GM18873 (cell line): ENCODE data around the gene WARS2.
A peak's percentile ranks its signal among the peaks of the same experiment; 100 is the strongest.
"Not testable (repeated sequence)": the region's sequence is repeated elsewhere in the genome, so short reads cannot be mapped to it uniquely, and the experiment has no call there.

Experiments
- ATAC-seq: cut with Tn5 transposase; IDR thresholded peaks from one replicate; pipeline ENCODE4 v1.9.1; 2021; ENCODE audit warnings: mild to moderate bottlenecking, moderate library complexity, moderate number of reproducible peaks; ENCODE audit not compliant: unreplicated experiment, low FRiP score

Gene WARS2

DNA sequence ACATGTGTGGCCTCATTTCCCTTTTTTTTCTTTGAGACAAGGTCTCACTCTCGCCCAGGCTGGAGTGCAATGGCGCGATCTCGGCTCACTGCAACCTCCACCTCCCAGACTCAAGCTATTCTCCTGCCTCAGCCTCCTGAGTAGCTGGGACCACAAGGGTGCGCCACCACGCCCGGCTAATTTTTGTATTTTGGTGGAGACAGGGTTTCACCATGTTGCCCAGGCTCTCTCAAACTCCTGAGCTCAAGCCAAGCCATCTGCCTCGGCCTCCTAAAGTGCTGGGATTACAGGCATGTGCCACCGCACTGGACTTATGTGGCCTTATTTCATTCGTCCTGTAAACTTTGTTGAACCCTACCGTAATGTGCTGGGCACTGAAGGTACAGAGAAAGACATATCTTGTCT, 569 bp upstream of the WARS2 start:
- no peak for ATAC-seq

DNA sequence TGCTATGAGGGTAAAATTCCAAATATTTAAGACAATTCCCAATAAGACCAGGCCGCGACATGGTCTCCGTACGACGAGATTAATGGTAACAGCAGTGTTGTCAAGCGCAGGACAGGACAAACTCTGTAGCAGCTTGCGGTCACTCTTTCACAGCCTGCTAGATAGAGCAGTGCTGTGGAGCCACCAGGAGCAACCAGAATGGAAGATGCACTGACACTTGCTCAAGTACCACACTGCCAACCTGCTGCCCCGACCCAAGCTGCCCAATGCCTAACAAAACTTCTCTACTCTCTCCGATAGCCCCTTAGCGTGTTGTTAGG, 636 bp downstream of the WARS2 start:
- peak; percentile 22 for ATAC-seq

DNA sequence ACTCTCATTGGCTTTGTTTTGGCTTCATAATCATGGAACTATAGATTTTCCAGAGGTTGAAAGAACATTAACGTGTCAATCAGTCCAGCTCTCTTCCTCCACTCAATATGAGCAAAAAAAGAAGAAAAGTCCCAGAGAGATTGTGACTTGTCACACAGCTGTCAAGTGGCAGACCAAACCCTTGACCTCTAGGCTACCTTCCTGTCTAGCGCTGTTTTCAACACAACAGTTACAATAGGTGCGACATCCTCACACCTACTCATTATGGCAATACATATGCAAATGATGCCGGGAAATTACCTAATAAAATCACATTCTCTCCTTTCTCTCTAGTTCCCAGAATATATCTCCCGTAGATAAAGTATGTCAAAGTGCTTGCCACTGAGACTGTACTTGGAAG, 1.1 kb downstream of the WARS2 start:
- peak; percentile 20 for ATAC-seq

DNA sequence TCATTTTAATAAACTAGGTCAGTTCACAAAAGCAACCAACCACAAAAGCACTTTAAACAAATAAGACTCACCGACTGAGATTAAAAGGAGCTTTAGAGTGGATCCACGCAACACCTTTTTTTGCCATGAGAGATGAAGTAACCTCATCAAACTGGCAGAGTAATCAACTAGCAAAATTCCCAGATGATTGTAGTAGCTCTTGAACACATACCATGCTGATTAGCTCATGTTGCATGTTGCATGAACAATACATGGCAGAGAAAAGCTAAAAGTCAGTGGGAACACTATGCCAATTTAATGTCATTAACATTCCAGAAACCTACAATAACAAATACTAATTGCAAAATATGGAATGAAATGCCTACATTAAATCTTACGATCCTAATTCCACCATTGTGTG, 4.1 kb downstream of the WARS2 start:
- ATAC-seq = no peak

DNA sequence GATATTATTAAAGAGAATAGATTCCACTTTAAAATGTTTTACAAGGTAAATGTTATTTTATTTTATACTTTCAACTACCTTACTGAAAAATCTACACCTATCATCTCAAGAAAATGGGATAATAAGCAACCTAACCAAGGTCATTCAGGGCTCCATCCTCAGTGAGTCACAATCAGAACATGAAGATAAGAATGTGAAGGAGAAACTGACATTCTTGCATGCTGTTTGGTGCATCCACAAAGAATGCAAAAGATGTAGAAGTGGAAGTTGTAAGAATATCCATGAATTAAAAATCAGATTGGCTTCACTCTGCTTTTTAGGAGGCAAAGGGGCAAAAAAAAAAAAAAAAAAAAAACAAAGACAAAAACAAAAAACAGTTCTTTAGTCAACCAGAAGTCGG, 6.5 kb downstream of the WARS2 start:
- no peak for ATAC-seq

DNA sequence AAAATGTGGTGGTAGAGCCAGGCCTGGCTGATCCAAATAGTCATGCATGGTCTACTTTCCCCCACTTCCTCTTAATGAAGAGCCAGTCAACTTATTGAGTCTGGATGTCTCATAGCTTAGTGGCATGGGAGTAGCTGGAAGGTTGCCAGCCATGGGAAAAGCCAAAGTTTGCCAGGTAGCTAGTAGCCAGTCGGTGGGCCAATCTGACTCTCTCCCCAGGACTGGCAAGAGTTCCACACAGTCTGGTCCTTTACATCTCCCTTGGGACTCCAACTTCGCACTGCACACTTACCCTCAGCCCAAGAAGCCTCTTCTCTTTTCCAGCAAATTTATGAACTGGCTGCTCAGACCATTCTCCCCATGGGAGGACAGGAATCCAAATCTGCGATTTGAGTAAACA, 8.3 kb downstream of the WARS2 start:
- no peak for ATAC-seq

DNA sequence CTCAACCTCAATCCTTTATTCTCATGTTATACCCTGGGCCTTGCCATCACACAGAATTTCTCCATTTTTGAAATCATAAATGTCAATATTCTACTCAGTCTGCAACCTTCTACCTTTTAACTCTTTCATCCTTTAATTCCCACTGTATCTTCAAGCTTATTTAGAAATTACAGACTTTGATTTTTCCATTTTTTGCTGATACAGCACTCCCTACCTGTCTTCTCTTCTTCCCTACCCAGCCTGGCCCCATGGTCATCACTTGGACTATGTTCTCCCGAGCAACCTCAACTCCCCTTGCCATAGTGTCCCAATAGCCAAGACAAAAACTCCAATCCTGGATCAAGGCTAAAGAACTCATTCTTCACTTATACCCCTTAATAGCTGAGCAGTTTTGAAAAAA, 14.6 kb downstream of the WARS2 start:
- no peak for ATAC-seq

DNA sequence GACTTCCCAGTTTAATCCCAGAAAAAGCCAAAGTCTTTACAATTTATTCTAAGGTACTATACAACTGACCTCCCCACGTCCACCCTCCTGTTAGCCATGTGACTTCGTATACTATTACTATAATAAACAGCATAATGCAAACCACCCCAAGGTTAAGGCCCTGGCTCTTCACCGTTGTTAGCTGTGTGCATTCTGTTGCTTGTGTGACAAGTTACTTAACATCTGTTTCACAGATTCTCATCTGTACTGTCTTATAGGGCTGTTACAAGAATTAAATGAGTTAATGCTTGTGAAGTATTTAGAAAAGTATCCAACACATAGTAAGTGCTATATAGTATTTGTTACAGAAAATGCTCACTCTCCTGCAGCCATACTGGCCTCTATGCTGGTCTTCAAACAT, 15.7 kb downstream of the WARS2 start:
- no peak for ATAC-seq

DNA sequence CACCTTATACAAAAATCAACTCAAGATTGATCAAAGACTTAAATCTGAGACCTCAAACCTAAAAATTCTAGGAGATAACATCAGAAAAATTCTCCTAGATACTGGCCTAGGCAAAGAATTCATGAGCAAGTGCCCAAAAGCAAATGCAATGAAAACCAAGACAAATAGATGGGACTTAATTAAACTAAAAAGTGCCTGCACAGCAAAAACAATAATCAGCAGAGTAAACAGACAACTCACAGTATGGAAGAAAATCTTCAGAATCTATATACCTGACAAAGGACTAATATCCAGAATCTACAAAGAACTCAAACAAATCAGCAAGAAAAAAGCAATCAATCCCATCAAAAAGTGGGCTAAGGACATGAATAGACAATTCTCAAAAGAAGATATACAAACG, 18.6 kb downstream of the WARS2 start:
- ATAC-seq = not testable (repeated sequence)

DNA sequence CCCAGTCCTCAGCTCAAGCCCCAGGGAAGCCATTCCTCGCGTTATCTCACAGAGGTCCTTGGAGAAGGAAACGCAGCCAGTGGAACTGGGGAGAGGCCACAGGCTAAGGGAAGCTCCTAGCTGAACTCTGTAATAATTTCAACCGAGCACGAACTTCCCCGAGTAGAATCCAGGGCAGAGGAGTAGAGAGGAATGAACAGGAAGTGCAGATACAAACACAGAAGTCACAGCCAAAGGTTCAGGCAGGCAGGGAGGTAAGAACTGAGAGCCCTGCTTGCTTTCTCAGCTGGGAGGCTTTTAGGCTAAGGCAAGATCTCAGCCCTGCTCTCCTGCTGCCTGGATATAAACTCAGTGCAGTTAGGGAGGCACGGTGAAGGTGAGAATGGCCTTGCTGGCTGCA, 23.7 kb downstream of the WARS2 start:
- no peak for ATAC-seq

DNA sequence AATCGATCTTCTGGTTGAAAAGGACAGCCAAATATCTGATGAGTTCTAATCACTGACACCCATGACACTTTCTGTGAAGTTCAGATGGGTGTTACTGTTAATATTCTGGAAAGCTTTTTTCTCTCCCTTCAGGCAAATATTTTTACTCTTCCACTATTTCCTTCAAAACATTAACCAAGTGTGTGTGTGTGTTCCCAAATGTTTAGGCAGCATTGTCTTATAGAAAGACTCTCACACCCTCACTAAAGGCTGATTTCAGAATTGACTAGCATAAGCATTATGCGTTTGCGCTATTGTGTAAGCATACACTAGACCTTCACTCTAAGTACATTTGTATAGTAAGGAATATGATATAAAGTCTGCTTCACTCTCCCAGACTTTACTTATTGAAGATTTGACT, 24.7 kb downstream of the WARS2 start:
- no peak for ATAC-seq

DNA sequence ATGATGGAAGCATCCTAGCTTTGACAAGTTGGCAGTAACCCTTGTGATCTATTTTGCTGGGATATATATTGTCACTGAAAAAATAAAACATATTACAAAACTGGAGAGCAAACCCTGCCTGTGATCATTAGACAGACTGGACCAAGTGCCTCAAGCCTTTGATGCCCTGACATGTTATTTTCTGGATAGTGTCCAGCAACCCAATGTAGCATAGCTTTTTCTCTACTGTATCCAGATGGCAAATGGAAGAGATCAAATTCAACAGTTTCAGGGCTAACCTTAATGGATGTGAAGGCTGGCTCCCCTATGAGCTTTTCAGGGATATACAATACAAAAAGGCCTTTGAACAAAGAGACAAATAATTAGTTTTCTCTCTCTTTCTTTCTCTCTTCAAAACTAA, 25.1 kb downstream of the WARS2 start:
- no peak for ATAC-seq

DNA sequence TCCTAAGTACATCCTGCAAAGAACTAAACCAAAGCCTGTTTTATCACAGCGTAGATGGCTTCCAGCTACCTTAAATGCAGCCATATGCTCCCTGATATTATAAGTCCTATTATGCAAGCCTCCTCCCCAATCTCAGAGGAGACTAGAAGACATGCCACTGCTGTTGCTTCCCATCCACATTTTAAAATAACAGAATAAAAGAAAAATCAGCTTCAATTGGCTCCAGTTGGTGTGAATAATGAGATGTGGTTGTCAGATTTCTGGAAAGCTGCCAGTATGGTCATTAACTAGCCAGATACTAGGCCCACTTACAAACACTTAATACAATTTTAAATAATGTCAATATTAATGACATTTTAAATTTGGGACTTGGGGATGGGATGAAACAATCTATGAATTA, 25.7 kb downstream of the WARS2 start:
- no peak for ATAC-seq

DNA sequence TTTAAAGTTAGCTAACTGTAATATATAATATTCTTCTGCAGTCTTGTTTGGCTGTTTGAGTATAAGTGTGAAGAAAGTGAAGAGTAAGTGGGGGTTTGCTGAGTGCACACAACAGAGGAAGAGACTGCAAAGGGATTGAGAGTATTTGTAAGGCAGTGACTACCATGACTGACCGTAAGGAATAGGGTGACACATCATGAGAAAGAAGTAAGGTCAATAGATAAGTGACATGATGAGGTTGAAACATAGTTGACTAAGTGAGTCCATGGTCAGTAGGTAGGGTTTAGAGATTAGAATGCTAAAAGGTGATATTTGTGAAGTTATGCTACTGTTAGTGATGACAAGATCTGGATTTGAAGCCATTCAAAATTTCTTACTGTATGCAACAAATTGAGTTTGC, 27.7 kb downstream of the WARS2 start:
- ATAC-seq = no peak

DNA sequence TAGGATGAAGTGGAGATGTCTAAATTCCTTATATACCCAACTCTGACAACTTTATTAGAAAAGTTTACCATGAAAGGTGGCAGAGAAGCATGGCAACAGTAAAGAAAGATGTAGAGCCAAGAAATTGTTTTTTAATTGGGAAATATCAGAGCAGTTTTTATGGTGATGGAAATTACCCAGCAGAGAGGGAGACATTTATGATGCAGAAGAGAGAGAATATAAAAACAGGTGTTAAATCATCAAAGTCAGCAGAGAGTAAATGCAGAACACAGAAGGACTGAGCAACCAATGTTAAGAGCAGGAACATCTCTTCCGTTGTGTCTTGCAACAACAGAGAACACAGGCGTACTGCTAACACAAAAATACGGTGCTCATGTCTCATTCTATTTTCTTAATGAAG, 28.2 kb downstream of the WARS2 start:
- ATAC-seq = no peak

DNA sequence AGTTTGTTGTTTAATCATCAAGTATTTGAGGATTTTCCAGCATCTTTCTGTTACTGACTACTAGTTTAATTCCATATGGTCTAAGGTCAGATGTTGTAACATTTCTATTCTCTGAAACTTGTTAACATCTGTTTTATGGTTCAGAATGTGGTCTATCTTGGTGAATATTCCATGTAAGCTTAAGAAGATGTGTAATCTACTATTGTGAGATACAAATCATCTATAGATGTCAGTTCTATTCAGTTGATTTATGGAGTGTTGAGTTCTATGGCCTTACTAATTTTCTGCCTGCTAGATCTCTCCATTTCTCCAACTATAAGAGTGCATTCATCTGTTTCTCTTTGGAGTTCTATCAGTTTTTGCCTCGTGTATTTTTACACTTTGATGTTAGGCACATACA, 31.5 kb downstream of the WARS2 start:
- ATAC-seq = no peak

DNA sequence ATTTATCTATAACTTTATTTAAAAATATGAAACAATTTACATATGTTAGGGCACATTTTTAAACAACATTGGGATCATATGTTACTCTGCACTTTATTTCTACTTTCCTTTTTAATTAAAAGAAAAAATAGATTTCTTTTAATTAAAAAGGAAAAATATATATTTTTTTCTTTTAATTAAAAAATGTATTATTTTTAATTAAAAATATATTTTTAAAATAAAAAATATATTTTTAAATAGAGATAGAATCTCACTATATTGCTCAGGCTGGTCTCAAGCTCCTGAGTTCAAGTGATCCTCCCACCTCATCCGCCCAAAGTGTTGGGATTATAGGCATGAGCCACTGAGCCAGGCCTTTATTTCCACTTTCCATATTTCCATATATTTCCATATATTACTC, 36.7 kb downstream of the WARS2 start:
- no peak for ATAC-seq

DNA sequence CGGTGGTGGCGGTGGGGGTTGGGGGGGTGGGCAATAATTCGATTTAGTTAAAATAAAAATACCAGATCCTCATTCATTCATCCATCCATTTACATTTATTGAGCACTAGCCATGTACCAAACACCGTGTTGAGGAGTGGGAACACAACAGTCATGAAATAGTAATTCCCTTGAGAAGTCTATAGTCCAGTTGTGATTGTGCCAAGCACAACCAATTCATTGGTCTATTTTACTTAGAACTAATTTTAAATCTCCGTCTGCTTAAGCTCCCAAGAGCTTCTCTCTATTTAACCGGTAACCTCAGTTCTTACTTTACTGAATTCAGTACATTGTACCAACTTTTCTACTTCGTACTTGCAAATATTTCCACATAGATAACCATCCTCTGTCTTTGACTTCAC, 38.4 kb downstream of the WARS2 start:
- ATAC-seq = no peak

DNA sequence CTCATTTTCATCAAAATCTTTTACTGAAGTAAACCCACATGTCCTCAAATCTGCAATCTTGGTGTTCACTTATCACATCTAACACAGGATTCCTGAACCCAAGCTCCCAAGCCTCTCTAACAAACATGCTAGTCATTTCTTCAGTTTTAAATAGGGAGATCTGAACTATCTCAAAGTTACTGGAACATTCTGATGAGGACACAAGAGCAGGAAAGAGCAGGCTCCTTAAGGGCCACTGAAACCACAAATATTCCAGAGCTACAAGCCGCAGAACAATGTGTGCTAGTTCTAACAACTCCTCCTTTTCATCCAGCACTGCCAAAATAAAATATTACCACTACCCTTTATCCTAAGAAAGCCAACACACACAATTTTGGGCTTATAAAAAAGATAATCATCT, 38.9 kb downstream of the WARS2 start:
- ATAC-seq = no peak

DNA sequence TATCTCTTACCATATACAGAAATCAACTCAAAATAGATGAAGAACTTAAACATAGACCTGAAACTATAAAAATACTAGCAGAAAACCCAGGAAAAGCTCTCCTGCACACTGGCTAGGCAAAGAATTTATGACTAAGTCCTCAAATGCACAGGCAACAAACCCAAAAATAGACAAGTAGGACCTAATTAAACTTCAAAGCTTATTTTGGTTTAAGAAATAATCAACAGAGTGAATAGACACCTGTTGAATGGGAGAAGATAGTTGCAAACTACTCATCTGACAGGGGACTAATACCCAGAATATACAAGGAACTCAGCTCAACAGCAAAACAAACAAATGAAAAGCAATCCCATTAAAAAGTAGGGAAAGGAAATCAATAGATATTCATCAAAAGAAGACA, 40.7 kb downstream of the WARS2 start:
- ATAC-seq = no peak

DNA sequence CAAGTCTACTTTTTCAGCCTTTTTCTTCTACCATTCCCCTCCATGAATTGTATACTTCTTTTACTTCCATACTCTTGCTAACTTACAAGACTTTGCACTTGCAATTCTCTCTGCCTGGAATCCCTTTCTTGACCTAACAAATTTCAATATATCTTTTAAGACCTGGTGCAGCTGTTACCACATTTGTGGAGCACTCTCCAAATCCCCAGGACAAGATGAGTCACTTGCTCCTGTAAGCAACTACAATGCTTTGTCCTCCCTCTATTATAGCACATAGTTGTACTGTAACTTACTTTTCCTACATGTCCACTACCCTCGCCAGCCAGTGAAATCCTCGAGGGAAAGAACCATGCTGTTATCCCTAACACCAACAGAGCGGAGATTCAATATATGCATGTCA, 43.1 kb downstream of the WARS2 start:
- no peak for ATAC-seq

DNA sequence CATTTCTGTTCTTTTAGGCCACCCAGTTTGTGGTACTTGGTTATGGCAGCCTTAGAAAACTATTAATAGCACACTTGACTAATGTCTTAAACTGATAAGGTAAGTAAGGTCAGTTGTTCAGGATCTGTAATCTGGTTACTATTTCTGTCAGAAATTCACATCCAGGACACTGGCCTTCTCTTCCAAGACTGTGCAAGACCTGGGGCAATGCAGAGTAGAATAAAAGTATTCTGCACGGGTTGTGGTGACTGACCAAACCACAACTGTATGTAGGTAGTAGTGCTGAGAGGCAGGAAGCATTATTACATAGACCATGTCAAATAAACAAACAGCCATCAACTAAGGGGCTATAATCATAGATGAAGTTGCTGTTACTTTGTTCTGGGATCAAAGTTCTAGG, 46.7 kb downstream of the WARS2 start:
- ATAC-seq = no peak

DNA sequence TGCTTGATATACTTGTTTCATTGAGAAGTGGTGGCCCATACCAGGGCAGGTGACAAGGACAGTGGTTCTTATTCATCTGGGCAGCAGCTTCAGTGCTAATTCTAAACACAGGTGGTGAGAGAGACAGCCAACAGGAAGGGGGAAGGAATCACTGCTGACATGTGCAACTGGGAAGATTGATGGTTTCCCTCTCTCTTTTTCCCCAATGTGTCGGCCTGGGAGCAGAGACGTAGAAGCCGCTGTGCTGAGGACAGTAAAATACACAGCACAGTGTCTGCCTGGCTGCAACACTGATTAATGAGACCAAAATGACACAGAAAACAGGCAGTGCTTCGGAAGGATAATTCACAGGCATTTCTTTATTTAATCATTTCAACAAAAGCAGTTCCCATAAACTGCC, 48.8 kb downstream of the WARS2 start:
- ATAC-seq = no peak

DNA sequence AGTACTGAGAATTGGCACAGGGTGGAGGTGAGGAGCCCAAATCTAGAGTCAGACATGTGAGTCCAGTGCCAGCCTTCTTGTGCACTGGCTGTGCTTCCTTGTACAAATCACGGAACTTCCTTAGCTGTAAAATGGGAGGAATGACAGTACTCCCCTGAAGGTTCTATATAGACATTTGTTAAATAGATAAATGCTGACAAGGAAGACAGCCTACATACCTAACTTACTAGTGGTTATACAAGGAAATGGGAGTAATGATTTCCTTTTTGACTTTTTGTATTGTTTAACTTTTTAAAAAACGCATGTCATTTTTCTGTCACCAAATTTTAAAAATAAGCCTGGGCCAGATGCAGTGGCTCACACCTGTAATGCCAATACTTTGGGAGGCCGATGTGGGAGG, 50.2 kb downstream of the WARS2 start:
- ATAC-seq = no peak
